PC-3 (cell line): ENCODE data around the gene SLC25A12.

ENCODE experiments used
- EZH2phosphoT487 ChIP-seq: fragments of 300-600 bp; sonication (generic); IDR thresholded peaks from 2 replicates; pipeline ENCODE4 v1.6.1; 2018; ENCODE audit warnings: mild to moderate bottlenecking, antibody characterized with exemption, low read length, borderline replicate concordance
- TF ChIP-seq, protein P1 (sequence below): fragments of 300-600 bp; sonication (generic); conservative IDR thresholded peaks from 2 replicates; pipeline ENCODE4 v1.5.1; 2017; ENCODE audit warnings: antibody characterized with exemption, low read depth, mild to moderate bottlenecking, low read length

GRCh38 chr2:171763602-171764001, 130.4 kb downstream of the SLC25A12 start:
- TF ChIP-seq, protein P1, sequence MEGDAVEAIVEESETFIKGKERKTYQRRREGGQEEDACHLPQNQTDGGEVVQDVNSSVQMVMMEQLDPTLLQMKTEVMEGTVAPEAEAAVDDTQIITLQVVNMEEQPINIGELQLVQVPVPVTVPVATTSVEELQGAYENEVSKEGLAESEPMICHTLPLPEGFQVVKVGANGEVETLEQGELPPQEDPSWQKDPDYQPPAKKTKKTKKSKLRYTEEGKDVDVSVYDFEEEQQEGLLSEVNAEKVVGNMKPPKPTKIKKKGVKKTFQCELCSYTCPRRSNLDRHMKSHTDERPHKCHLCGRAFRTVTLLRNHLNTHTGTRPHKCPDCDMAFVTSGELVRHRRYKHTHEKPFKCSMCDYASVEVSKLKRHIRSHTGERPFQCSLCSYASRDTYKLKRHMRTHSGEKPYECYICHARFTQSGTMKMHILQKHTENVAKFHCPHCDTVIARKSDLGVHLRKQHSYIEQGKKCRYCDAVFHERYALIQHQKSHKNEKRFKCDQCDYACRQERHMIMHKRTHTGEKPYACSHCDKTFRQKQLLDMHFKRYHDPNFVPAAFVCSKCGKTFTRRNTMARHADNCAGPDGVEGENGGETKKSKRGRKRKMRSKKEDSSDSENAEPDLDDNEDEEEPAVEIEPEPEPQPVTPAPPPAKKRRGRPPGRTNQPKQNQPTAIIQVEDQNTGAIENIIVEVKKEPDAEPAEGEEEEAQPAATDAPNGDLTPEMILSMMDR, result no peak
- TF ChIP-seq EZH2phosphoT487, result no peak
